HCT116 (cell line): ENCODE results near the gene TEKT3. TPM values are rescaled to one million over a fixed set of nuclear protein-coding genes. Genes with fewer than 3 reads are reported as not detected.

Source experiments
- ATAC-seq: fragments of 200-7000 bp; cut with Tn5 transposase; 2 replicates; pipeline ENCODE4 v1.9.1; 2020; ENCODE audit warnings: mild to moderate bottlenecking, moderate library complexity
- BruUV-seq: library from RNA; stranded (reverse); fragments of 400-500 nt; replicated peaks from 2 replicates; lab custom pipeline; 2021; lab: Mats Ljungman, UMichigan
- CTCF ChIA-PET: fragments of 300-600 bp; sonication (Branson Sonifier 250); formaldehyde crosslinking; loops from one replicate; lab custom pipeline; 2021; ENCODE audit warnings: antibody characterized with exemption; lab: Charles Lee
- POLR2A ChIA-PET: fragments of 300-600, 350-600 bp; sonication (Branson Sonifier 250); formaldehyde crosslinking; loops from one replicate; lab custom pipeline; 2021; ENCODE audit warnings: antibody characterized with exemption; lab: Charles Lee
- RAD21 ChIA-PET, 2 experiments: fragments of 300-600 bp; sonication (Branson Sonifier 250); formaldehyde crosslinking; loops; one replicate each; lab custom pipeline; 2023; ENCODE audit warnings: low total read pairs in 2 of 2; ENCODE audit not compliant: uncharacterized antibody in 2 of 2, unreplicated experiment in 2 of 2, low non-redundant PET in 1 of 2; lab: Charles Lee
- DNase-seq: peaks from one replicate; pipeline ENCODE4 v3.0.0-alpha.2; 2010; ENCODE audit warnings: low read depth, low spot score
- H2AFZ ChIP-seq: fragments of 200-600 bp; shearing (Covaris generic), sonication (generic); 2 replicates; pipeline ENCODE4 v1.6.1; 2017; ENCODE audit warnings: low read depth, mixed run types, mixed read lengths, antibody characterized with exemption, low read length; ENCODE audit not compliant: poor library complexity, severe bottlenecking
- H3K27ac ChIP-seq: 2 replicates; pipeline ENCODE4 v1.5.1; 2012; ENCODE audit warnings: low read depth, low read length
- H3K27me3 ChIP-seq: fragments of 200-600 bp; sonication (generic); 2 replicates; pipeline ENCODE4 v1.6.1; 2016; ENCODE audit warnings: mixed run types, low read length, mixed read lengths; ENCODE audit not compliant: insufficient read depth
- H3K36me3 ChIP-seq, 2 experiments: fragments of 200-500 bp in 1 of 2; fragments of 200-600 bp in 1 of 2; sonication (Bioruptor generic) in 1 of 2; sonication (generic) in 1 of 2; 2 replicates each; pipeline versions ENCODE4 v1.5.1 to v1.6.1; 2014 to 2016; ENCODE audit warnings: low read length in 2 of 2, inconsistent platforms in 1 of 2, mixed read lengths in 1 of 2, mixed run types in 1 of 2; ENCODE audit not compliant: insufficient read depth in 2 of 2, control insufficient read depth in 1 of 2
- H3K4me1 ChIP-seq, 2 experiments: fragments of 200-600 bp in 1 of 2; sonication (generic) in 1 of 2; 2 replicates each; pipeline versions ENCODE4 v1.5.1 to v1.6.1; 2012 to 2017; ENCODE audit warnings: low read length in 2 of 2, inconsistent platforms in 1 of 2, mild to moderate bottlenecking in 1 of 2, mixed read lengths in 1 of 2, mixed run types in 1 of 2, moderate library complexity in 1 of 2; ENCODE audit not compliant: insufficient read depth in 2 of 2, control insufficient read depth in 1 of 2
- H3K4me2 ChIP-seq: fragments of 200-600 bp; sonication (generic); 2 replicates; pipeline ENCODE4 v1.6.1; 2017; ENCODE audit warnings: mixed run types, low read length, mixed read lengths
- H3K4me3 ChIP-seq, 2 experiments: fragments of 200-600 bp in 1 of 2; sonication (generic) in 1 of 2; replicated peaks in 1 of 2; 2 replicates each; pipeline ENCODE4 v1.5.1; 2011 to 2016; ENCODE audit warnings: low read length in 2 of 2, control low read depth in 1 of 2, low read depth in 1 of 2, mild to moderate bottlenecking in 1 of 2, mixed read lengths in 1 of 2, mixed run types in 1 of 2
- H3K79me2 ChIP-seq: fragments of 200-600 bp; sonication (generic); 2 replicates; pipeline ENCODE4 v1.6.1; 2017; ENCODE audit warnings: mild to moderate bottlenecking, mixed run types, low read length, moderate library complexity, mixed read lengths; ENCODE audit not compliant: insufficient read depth
- H3K9ac ChIP-seq: fragments of 200-600 bp; sonication (generic); 2 replicates; pipeline ENCODE4 v1.6.1; 2016; ENCODE audit warnings: low read length, mixed read lengths
- H3K9me2 ChIP-seq: fragments of 200-600 bp; sonication (generic), shearing (Covaris generic); 2 replicates; pipeline ENCODE4 v1.6.1; 2017; ENCODE audit warnings: mixed run types, mild to moderate bottlenecking, moderate library complexity; ENCODE audit not compliant: insufficient read depth
- H3K9me3 ChIP-seq, 2 experiments: fragments of 200-500 bp in 1 of 2; fragments of 200-600 bp in 1 of 2; sonication (Bioruptor generic) in 1 of 2; sonication (generic) in 1 of 2; 2 replicates each; pipeline ENCODE4 v1.6.1; 2014 to 2017; ENCODE audit warnings: low read length in 2 of 2, mixed read lengths in 2 of 2, inconsistent platforms in 1 of 2, low read depth in 1 of 2, mild to moderate bottlenecking in 1 of 2, mixed run types in 1 of 2, moderate library complexity in 1 of 2; ENCODE audit not compliant: control insufficient read depth in 1 of 2, insufficient read depth in 1 of 2
- H4K20me1 ChIP-seq: fragments of 200-600 bp; sonication (generic), shearing (Covaris generic); 2 replicates; pipeline ENCODE4 v1.6.1; 2017; ENCODE audit warnings: mixed run types, mild to moderate bottlenecking, moderate library complexity; ENCODE audit not compliant: insufficient read depth
- CTCF ChIP-seq, 3 experiments: fragments of 200-600 bp in 1 of 3; sonication (generic) in 1 of 3; IDR thresholded peaks in 2 of 3; conservative IDR thresholded peaks in 1 of 3; 2 replicates each; pipeline ENCODE4 v1.5.1; 2012 to 2017; ENCODE audit warnings: low read depth in 2 of 3, low read length in 2 of 3, antibody characterized with exemption in 1 of 3, borderline replicate concordance in 1 of 3, control low read depth in 1 of 3, mild to moderate bottlenecking in 1 of 3, mixed read lengths in 1 of 3, mixed run types in 1 of 3, moderate library complexity in 1 of 3; ENCODE audit not compliant: insufficient read depth in 1 of 3
- FOSL1 ChIP-seq: IDR thresholded peaks from 2 replicates; pipeline ENCODE4 v1.6.1; 2012; ENCODE audit warnings: low read depth
- POLR2AphosphoS5 ChIP-seq: IDR thresholded peaks from 2 replicates; pipeline ENCODE4 v1.6.1; 2011; ENCODE audit warnings: mild to moderate bottlenecking, low read depth, low read length, moderate library complexity
- SIN3A ChIP-seq: IDR thresholded peaks from 2 replicates; pipeline ENCODE4 v1.6.1; 2012; ENCODE audit warnings: low read depth
- SP1 ChIP-seq: IDR thresholded peaks from 2 replicates; pipeline ENCODE4 v1.6.1; 2012; ENCODE audit warnings: low read depth
- TCF7L2 ChIP-seq: IDR thresholded peaks from 2 replicates; pipeline ENCODE4 v1.7.0; 2011; ENCODE audit warnings: borderline replicate concordance, inconsistent platforms; ENCODE audit not compliant: insufficient read depth, insufficient read length; ENCODE audit errors: extremely low read depth
- ZBTB33 ChIP-seq: IDR thresholded peaks from 2 replicates; pipeline ENCODE4 v1.6.1; 2011; ENCODE audit warnings: mild to moderate bottlenecking, low read length, moderate library complexity; ENCODE audit not compliant: insufficient replicate concordance; ENCODE audit errors: extremely low read depth
- ZFX ChIP-seq: fragments of 450-650 bp; IDR thresholded peaks from 2 replicates; pipeline ENCODE4 v1.6.1; 2017
- intact Hi-C: fragments of 100-400 bp; cut with micrococcal nuclease; formaldehyde crosslinking; loops from 2 replicates; pipeline ENCODE4 v1.10.0; 2022
- total RNA-seq: library from RNA; stranded (reverse); gene quantifications from one replicate; pipeline ENCODE4 v1.2.1, GENCODE V29; 2021; ENCODE audit not compliant: unreplicated experiment
- TF ChIP-seq, protein P1 (sequence below): IDR thresholded peaks from 2 replicates; pipeline ENCODE4 v1.6.1; 2012; ENCODE audit warnings: low read depth

The TEKT3 gene
- total RNA-seq, 1 experiment from 2014 or later, result 0.64 TPM

GRCh38 chr17:15278924-15279477 lies 62.4 kb downstream of the TEKT3 start:
- H3K9me3 ChIP-seq, result no peaks in the 10 kb centered on the region
- no peak overlapping the region for H3K27ac ChIP-seq
- BruUV-seq, result no TSS peak
- intact Hi-C loops, result no loop called here
- no peaks in the 10 kb centered on the region for H3K27me3 ChIP-seq
- TF ChIP-seq ZBTB33 (no peak), ZFX (no peak), SIN3A (no peak), TCF7L2 (no peak), POLR2AphosphoS5 (no peak), CTCF (IDR thresholded peaks at IDR 0.05 in 2 of 3, conservative IDR thresholded peaks at IDR 0.05 in 1 of 3; ENCODE audit: borderline replicate concordance in 1 of 3, insufficient read depth in 1 of 3, low read depth in 2 of 3, low read length in 2 of 3) (no peak), SP1 (no peak), FOSL1 (peak; percentile 17; the same call in 1 of the 2 replicates)
- TF ChIP-seq, protein P1, sequence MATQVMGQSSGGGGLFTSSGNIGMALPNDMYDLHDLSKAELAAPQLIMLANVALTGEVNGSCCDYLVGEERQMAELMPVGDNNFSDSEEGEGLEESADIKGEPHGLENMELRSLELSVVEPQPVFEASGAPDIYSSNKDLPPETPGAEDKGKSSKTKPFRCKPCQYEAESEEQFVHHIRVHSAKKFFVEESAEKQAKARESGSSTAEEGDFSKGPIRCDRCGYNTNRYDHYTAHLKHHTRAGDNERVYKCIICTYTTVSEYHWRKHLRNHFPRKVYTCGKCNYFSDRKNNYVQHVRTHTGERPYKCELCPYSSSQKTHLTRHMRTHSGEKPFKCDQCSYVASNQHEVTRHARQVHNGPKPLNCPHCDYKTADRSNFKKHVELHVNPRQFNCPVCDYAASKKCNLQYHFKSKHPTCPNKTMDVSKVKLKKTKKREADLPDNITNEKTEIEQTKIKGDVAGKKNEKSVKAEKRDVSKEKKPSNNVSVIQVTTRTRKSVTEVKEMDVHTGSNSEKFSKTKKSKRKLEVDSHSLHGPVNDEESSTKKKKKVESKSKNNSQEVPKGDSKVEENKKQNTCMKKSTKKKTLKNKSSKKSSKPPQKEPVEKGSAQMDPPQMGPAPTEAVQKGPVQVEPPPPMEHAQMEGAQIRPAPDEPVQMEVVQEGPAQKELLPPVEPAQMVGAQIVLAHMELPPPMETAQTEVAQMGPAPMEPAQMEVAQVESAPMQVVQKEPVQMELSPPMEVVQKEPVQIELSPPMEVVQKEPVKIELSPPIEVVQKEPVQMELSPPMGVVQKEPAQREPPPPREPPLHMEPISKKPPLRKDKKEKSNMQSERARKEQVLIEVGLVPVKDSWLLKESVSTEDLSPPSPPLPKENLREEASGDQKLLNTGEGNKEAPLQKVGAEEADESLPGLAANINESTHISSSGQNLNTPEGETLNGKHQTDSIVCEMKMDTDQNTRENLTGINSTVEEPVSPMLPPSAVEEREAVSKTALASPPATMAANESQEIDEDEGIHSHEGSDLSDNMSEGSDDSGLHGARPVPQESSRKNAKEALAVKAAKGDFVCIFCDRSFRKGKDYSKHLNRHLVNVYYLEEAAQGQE, result no peak
- H3K79me2 ChIP-seq, result no peaks in the 10 kb centered on the region
- ChIA-PET RAD21 (no interaction called here), CTCF (no interaction called here), POLR2A (no interaction called here)
- H3K36me3 ChIP-seq, result no peaks in the 10 kb centered on the region
- peaks cover 0 to 9% of the 10 kb centered on the region in 2 experiments; a peak in 2 of 4 replicates for H3K4me1 ChIP-seq
- no peak overlapping the region for H3K4me3 ChIP-seq
- no peak overlapping the region for H3K9ac ChIP-seq
- no peaks in the 10 kb centered on the region for H3K9me2 ChIP-seq
- 0 out of 2 replicates have a peak, but pooled peaks have one; percentile 53 for ATAC-seq
- no peak for DNase-seq
- H4K20me1 ChIP-seq, result no peaks in the 10 kb centered on the region
- H3K4me2 ChIP-seq, result 0 out of 2 replicates have a peak overlapping the region, but pooled peaks have one; percentile 2
- peak overlapping the region; percentile 12 for H2AFZ ChIP-seq
